B cell (primary cell): Measurements from ENCODE around the gene PLA2G1B. TPM values are rescaled to one million over a fixed set of nuclear protein-coding genes. Genes with fewer than 3 reads are reported as not detected.
A peak's percentile ranks its signal among the peaks of the same experiment; 100 is the strongest.

Experiments
- ATAC-seq: fragments of 200-7000 bp; cut with Tn5 transposase; one replicate; pipeline ENCODE4 v1.10.0; 2021; ENCODE audit warnings: low read depth, mild to moderate bottlenecking, moderate number of reproducible peaks, moderate library complexity
- CTCF ChIA-PET: fragments of 350-600 bp; sonication (Branson Sonifier 250); formaldehyde crosslinking; loops from one replicate; lab custom pipeline; 2021; ENCODE audit warnings: antibody characterized with exemption, inconsistent platforms; lab: Charles Lee
- POLR2A ChIA-PET: fragments of 350-600 bp; sonication (Branson Sonifier 250); formaldehyde crosslinking; loops from one replicate; lab custom pipeline; 2021; ENCODE audit warnings: antibody characterized with exemption; lab: Charles Lee
- DNase-seq: peaks from one replicate; pipeline ENCODE4 v3.0.0; 2013
- H2AFZ ChIP-seq: 2 replicates; pipeline ENCODE4 v1.6.1; 2012; ENCODE audit warnings: mild to moderate bottlenecking, low read depth, low read length; ENCODE audit not compliant: insufficient read depth, poor library complexity, severe bottlenecking
- H3K27ac ChIP-seq, 2 donors: 1 replicate in 1 of 2; 2 replicates in 1 of 2; pipeline ENCODE4 v1.5.1; 2012 to 2013; ENCODE audit warnings: low read length in 2 of 2, mild to moderate bottlenecking in 2 of 2, moderate library complexity in 1 of 2
- H3K27me3 ChIP-seq, 4 experiments: fragments of 200-600 bp in 1 of 4; sonication (generic) in 1 of 4; replicated peaks in 1 of 4; 1 replicate in 2 of 4; 2 replicates in 2 of 4; pipeline versions ENCODE4 v1.6.1 to v1.7.0; 2013 to 2016; ENCODE audit warnings: low read length in 3 of 4, mild to moderate bottlenecking in 2 of 4, mixed read lengths in 1 of 4, moderate library complexity in 1 of 4; ENCODE audit not compliant: insufficient read depth in 4 of 4, control insufficient read depth in 3 of 4; ENCODE audit errors: control extremely low read depth in 1 of 4
- H3K36me3 ChIP-seq, 2 experiments: replicated peaks in 1 of 2; 1 replicate in 1 of 2; 2 replicates in 1 of 2; pipeline versions ENCODE4 v1.6.1 to v1.7.1; 2013; ENCODE audit warnings: low read length in 1 of 2; ENCODE audit not compliant: insufficient read depth in 2 of 2, control insufficient read depth in 1 of 2; ENCODE audit errors: control extremely low read depth in 1 of 2, extremely low read depth in 1 of 2
- H3K4me1 ChIP-seq, 2 donors: fragments of 200-600 bp in 1 of 2; sonication (generic) in 1 of 2; 1 replicate in 1 of 2; 2 replicates in 1 of 2; pipeline versions ENCODE4 v1.5.1 to v1.6.1; 2013 to 2017; ENCODE audit warnings: low read length in 2 of 2; ENCODE audit not compliant: control insufficient read depth in 2 of 2, insufficient read depth in 2 of 2
- H3K4me2 ChIP-seq: replicated peaks from 2 replicates; pipeline ENCODE3; 2012; ENCODE audit warnings: mild to moderate bottlenecking, low read depth, low read length; ENCODE audit not compliant: poor library complexity, severe bottlenecking
- H3K4me3 ChIP-seq, 5 experiments: fragments of 200-600 bp in 1 of 5; sonication (generic) in 1 of 5; 1 replicate in 3 of 5; 2 replicates in 2 of 5; pipeline versions ENCODE4 v1.5.1 to v1.7.0; 2011 to 2016; ENCODE audit warnings: low read length in 4 of 5, mild to moderate bottlenecking in 4 of 5, low read depth in 2 of 5, control low read depth in 1 of 5, moderate library complexity in 1 of 5; ENCODE audit not compliant: insufficient read depth in 1 of 5; ENCODE audit errors: control extremely low read depth in 1 of 5, extremely low read depth in 1 of 5
- H3K79me2 ChIP-seq: fragments of 200-600 bp; sonication (generic); one replicate; pipeline ENCODE4 v1.6.0; 2016; ENCODE audit warnings: low read length; ENCODE audit not compliant: control insufficient read depth, insufficient read depth
- H3K9ac ChIP-seq: fragments of 200-600 bp; sonication (generic); 2 replicates; pipeline ENCODE4 v1.6.1; 2017; ENCODE audit warnings: mild to moderate bottlenecking, low read length, moderate library complexity
- H3K9me3 ChIP-seq, 3 donors: one replicate each; pipeline versions ENCODE4 v1.6.1 to v1.7.1; 2013; ENCODE audit warnings: low read length in 2 of 3; ENCODE audit not compliant: control insufficient read depth in 2 of 3, insufficient read depth in 1 of 3; ENCODE audit errors: control extremely low read depth in 1 of 3
- H4K20me1 ChIP-seq: 2 replicates; pipeline ENCODE4 v1.6.0; 2012; ENCODE audit warnings: mild to moderate bottlenecking, low read length; ENCODE audit not compliant: insufficient read depth, control insufficient read depth, poor library complexity, severe bottlenecking
- H3K27ac Mint-ChIP-seq: one replicate; pipeline ENCODE4 v1.8.0; 2021; ENCODE audit warnings: mixed read lengths
- H3K27me3 Mint-ChIP-seq: one replicate; pipeline ENCODE4 v1.8.0; 2021; ENCODE audit warnings: mixed read lengths
- H3K4me1 Mint-ChIP-seq: one replicate; pipeline ENCODE4 v1.8.0; 2021; ENCODE audit warnings: mixed read lengths
- H3K4me3 Mint-ChIP-seq: one replicate; pipeline ENCODE4 v1.8.0; 2021; ENCODE audit warnings: mixed read lengths
- H3K9me3 Mint-ChIP-seq: one replicate; pipeline ENCODE4 v1.8.0; 2022; ENCODE audit warnings: mixed read lengths; ENCODE audit not compliant: insufficient read depth
- CTCF ChIP-seq: fragments of 200-600 bp; IDR thresholded peaks from one replicate; pipeline ENCODE4 v1.8.0; 2022; ENCODE audit warnings: antibody characterized with exemption, mild to moderate bottlenecking
- EZH2 ChIP-seq: IDR thresholded peaks from 2 replicates; pipeline ENCODE4 v1.6.1; 2012; ENCODE audit warnings: borderline replicate concordance, low read depth, mild to moderate bottlenecking, moderate library complexity, low read length; ENCODE audit not compliant: insufficient read depth, poor library complexity, severe bottlenecking
- WGBS: methylation state at CpG from one replicate; pipeline ENCODE4 v1.1.5; 2013; ENCODE audit warnings: missing lambda C conversion rate; ENCODE audit not compliant: insufficient coverage; 5-methylcytosine and 5-hydroxymethylcytosine counted together
- intact Hi-C: fragments of 100-400 bp; cut with micrococcal nuclease; formaldehyde crosslinking; loops from one replicate; pipeline ENCODE4 v1.10.0; 2022
- polyA plus RNA-seq: library from polyadenylated mRNA; depleted of rRNA; stranded (reverse); fragments of >200 nt; gene quantifications from 2 replicates; pipeline ENCODE4 v1.2.3, GENCODE V29; 2012
- total RNA-seq, 2 donors: library from RNA; stranded (reverse); fragments of 120-200 nt in 1 of 2; gene quantifications; 1 replicate in 1 of 2; 2 replicates in 1 of 2; pipeline versions ENCODE4 v1.2.3 to v1.2.4, GENCODE V29; 2013 to 2022

Gene PLA2G1B
- total and polyA plus RNA-seq, 2 donors (not counting 1 experiment from before 2014, with no cell fraction given), result not detected

- H3K9me3 Mint-ChIP-seq, result peaks cover 2% of the 10 kb centered on the region
- POLR2A ChIA-PET, result interaction anchor here (0.7 to 1.8 kb wide), 5 partner anchors 11 to 116 kb away, joined by 3 to 21 read pairs (median 4); partner anchors contain the start of genes RNU4-1, RNU4-2, RPLP0 and SIRT4
Measured at GRCh38 chr12:120317224-120318105, 10.1 kb downstream of the PLA2G1B start.

More at GRCh38 chr12:120317224-120318105, 10.1 kb downstream of the PLA2G1B start:
- Mint-ChIP-seq H3K27me3 (peaks cover 3% of the 10 kb centered on the region), H3K27ac (peak overlapping the region; percentile 75), H3K4me3 (peak overlapping the region; percentile 76), H3K4me1 (peaks cover 14% of the 10 kb centered on the region)
- Histone ChIP-seq H3K27me3 (peaks cover 0 to 6% (median 0%) of the 10 kb centered on the region in 4 experiments), H3K9me3 (peaks cover 0 to 5% (median 0%) of the 10 kb centered on the region in 3 donors), H3K27ac (peak overlapping the region; percentile 86 to 95), H3K9ac (peak overlapping the region; percentile 73), H3K4me3 (peak overlapping the region; percentile 55 to 78 (median 66)), H3K79me2 (no peaks in the 10 kb centered on the region), H3K4me1 (peaks cover 10 to 13% of the 10 kb centered on the region in 2 donors), H3K4me2 (peak overlapping the region; percentile 84), H3K36me3 (no peaks in the 10 kb centered on the region), H2AFZ (peak overlapping the region; percentile 96), H4K20me1 (no peaks in the 10 kb centered on the region)
- 0% methylated on average over 24 of the region's 42 CpGs for WGBS
- ATAC-seq (peak; percentile 99), DNase-seq (peak; percentile 99)
- CTCF ChIA-PET, result interaction anchor here (0.7 to 3.5 kb wide), 13 partner anchors 9 to 177 kb away, joined by 3 to 24 read pairs (median 4); partner anchors contain the start of genes RNU4-1, RPLP0 and SIRT4
- TF ChIP-seq EZH2, result no peak
- TF ChIP-seq CTCF, result peak; percentile 50
- intact Hi-C loops, result loop anchor here (1.0 to 5.0 kb wide), 5 partner anchors 15 to 152 kb away; partner anchors contain the start of genes COX6A1, RNU4-1, RPLP0 and SIRT4
